Keratinocyte (primary cell): Measurements from ENCODE around the gene NFKB2. TPM values are rescaled to one million over a fixed set of nuclear protein-coding genes. Genes with fewer than 3 reads are reported as not detected.

ENCODE experiments used
- DNase-seq: peaks from one replicate; pipeline ENCODE4 v3.0.0-alpha.2; 2011; ENCODE audit warnings: low read depth, missing footprints, low spot score
- FAIRE-seq: peaks from 2 replicates; lab custom pipeline; 2011; peaks lifted over from hg19 to GRCh38; lab: Jason Lieb, UNC
- H2AFZ ChIP-seq: 2 replicates; pipeline ENCODE4 v1.6.0; 2012; ENCODE audit warnings: low read length, control low read depth, inconsistent platforms; ENCODE audit not compliant: control insufficient read depth
- H3K27ac ChIP-seq: 2 replicates; pipeline ENCODE4 v1.5.1; 2011; ENCODE audit warnings: low read length; ENCODE audit not compliant: control insufficient read depth, insufficient read depth
- H3K27me3 ChIP-seq: 3 replicates; pipeline ENCODE4 v1.6.0; 2011; ENCODE audit warnings: low read length; ENCODE audit not compliant: control insufficient read depth, insufficient read depth; ENCODE audit errors: extremely low read depth
- H3K36me3 ChIP-seq, 2 experiments: 2 replicates in 1 of 2; 3 replicates in 1 of 2; pipeline ENCODE4 v1.5.1; 2011; ENCODE audit warnings: low read length in 2 of 2, mild to moderate bottlenecking in 1 of 2; ENCODE audit not compliant: control insufficient read depth in 2 of 2, insufficient read depth in 2 of 2; ENCODE audit errors: extremely low read depth in 1 of 2
- H3K4me1 ChIP-seq: 3 replicates; pipeline ENCODE4 v1.5.1; 2011; ENCODE audit warnings: low read length; ENCODE audit not compliant: control insufficient read depth, insufficient read depth; ENCODE audit errors: extremely low read depth
- H3K4me2 ChIP-seq: 3 replicates; pipeline ENCODE4 v1.6.0; 2011; ENCODE audit warnings: low read depth, low read length; ENCODE audit not compliant: control insufficient read depth, insufficient read depth; ENCODE audit errors: extremely low read depth
- H3K4me3 ChIP-seq, 3 experiments: fragments of 200-600 bp in 1 of 3; sonication (generic) in 1 of 3; 2 replicates in 2 of 3; 3 replicates in 1 of 3; pipeline ENCODE4 v1.5.1; 2011 to 2016; ENCODE audit warnings: low read length in 3 of 3, mild to moderate bottlenecking in 3 of 3, control low read depth in 2 of 3, inconsistent platforms in 1 of 3, low read depth in 1 of 3, mixed read lengths in 1 of 3, mixed run types in 1 of 3, moderate library complexity in 1 of 3; ENCODE audit not compliant: control insufficient read depth in 2 of 3, insufficient read depth in 2 of 3; ENCODE audit errors: extremely low read depth in 1 of 3
- H3K79me2 ChIP-seq: 2 replicates; pipeline ENCODE4 v1.6.0; 2012; ENCODE audit warnings: low read length; ENCODE audit not compliant: control insufficient read depth, insufficient read depth
- H3K9ac ChIP-seq: 3 replicates; pipeline ENCODE4 v1.6.0; 2011; ENCODE audit warnings: low read length; ENCODE audit not compliant: control insufficient read depth, insufficient read depth; ENCODE audit errors: extremely low read depth
- H3K9me1 ChIP-seq: 3 replicates; pipeline ENCODE4 v1.6.0; 2011; ENCODE audit warnings: low read length; ENCODE audit not compliant: control insufficient read depth, insufficient read depth; ENCODE audit errors: extremely low read depth
- H3K9me3 ChIP-seq: 2 replicates; pipeline ENCODE4 v1.5.1; 2012; ENCODE audit warnings: low read depth, low read length; ENCODE audit not compliant: control insufficient read depth
- H4K20me1 ChIP-seq: 3 replicates; pipeline ENCODE4 v1.6.0; 2011; ENCODE audit warnings: low read length; ENCODE audit not compliant: control insufficient read depth, insufficient read depth; ENCODE audit errors: extremely low read depth
- EZH2 ChIP-seq: IDR thresholded peaks from one replicate; pipeline ENCODE4 v1.6.1; 2012; ENCODE audit warnings: inconsistent platforms, mild to moderate bottlenecking, low read length, moderate library complexity
- dilution Hi-C: fragments of 300-500 bp; cut with MboI; formaldehyde crosslinking; loops from one replicate; pipeline ENCODE4 v1.7.0; 2020; ENCODE audit warnings: low sequenced_read_pairs; ENCODE audit not compliant: extremely low pct_ligation_motif_present
- polyA plus RNA-seq, 5 experiments: library from polyadenylated mRNA; depleted of rRNA in 3 of 5; stranded (reverse) in 3 of 5; stranded (forward) in 1 of 5; unstranded in 1 of 5; fragments of >200 nt; gene quantifications; 1 replicate in 1 of 5; 2 replicates in 3 of 5; 3 replicates in 1 of 5; pipeline versions ENCODE4 v1.2.1 to v1.2.3, GENCODE V29; 2011 to 2012; ENCODE audit warnings: missing spikeins in 2 of 5, low read depth in 1 of 5, low replicate concordance in 1 of 5
- TF ChIP-seq, protein P1 (sequence below), 3 experiments: IDR thresholded peaks in 1 of 3; conservative IDR thresholded peaks in 1 of 3; optimal IDR thresholded peaks in 1 of 3; 2 replicates in 2 of 3; 3 replicates in 1 of 3; pipeline versions ENCODE3 to v1.5.1; 2011; ENCODE audit warnings: low read length in 3 of 3, mild to moderate bottlenecking in 3 of 3, moderate library complexity in 2 of 3, control low read depth in 1 of 3, inconsistent platforms in 1 of 3; ENCODE audit not compliant: insufficient read depth in 2 of 3; ENCODE audit errors: extremely low read depth in 1 of 3

Gene NFKB2
- polyA plus RNA-seq, 1 donor (not counting 4 experiments of a cell fraction or from before 2014, with no cell fraction given): 14.8 TPM

DNA sequence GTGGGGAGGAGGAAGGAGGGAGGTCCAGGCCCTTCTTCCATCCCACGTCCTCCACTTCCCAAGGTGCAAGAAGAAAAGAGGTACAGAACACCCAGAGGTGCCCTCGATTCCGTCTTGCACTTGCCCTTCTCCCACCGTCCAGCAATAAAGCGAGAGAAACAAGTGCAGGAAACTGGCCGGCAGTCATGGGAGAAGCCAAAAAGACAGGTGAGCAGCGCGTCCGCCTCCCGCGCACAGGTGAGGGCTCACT, 54.5 kb downstream of the NFKB2 start:
- no peaks in the 10 kb centered on the region for H3K27me3 ChIP-seq
- FAIRE-seq (no peak), DNase-seq (no peak)
- no peak for TF ChIP-seq EZH2
- TF ChIP-seq, protein P1, sequence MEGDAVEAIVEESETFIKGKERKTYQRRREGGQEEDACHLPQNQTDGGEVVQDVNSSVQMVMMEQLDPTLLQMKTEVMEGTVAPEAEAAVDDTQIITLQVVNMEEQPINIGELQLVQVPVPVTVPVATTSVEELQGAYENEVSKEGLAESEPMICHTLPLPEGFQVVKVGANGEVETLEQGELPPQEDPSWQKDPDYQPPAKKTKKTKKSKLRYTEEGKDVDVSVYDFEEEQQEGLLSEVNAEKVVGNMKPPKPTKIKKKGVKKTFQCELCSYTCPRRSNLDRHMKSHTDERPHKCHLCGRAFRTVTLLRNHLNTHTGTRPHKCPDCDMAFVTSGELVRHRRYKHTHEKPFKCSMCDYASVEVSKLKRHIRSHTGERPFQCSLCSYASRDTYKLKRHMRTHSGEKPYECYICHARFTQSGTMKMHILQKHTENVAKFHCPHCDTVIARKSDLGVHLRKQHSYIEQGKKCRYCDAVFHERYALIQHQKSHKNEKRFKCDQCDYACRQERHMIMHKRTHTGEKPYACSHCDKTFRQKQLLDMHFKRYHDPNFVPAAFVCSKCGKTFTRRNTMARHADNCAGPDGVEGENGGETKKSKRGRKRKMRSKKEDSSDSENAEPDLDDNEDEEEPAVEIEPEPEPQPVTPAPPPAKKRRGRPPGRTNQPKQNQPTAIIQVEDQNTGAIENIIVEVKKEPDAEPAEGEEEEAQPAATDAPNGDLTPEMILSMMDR (optimal IDR thresholded peaks at IDR 0.05 in 1 of 3, IDR thresholded peaks at IDR 0.05 in 1 of 3, conservative IDR thresholded peaks at IDR 0.05 in 1 of 3; ENCODE audit: extremely low read depth in 1 of 3, insufficient read depth in 2 of 3, low read length in 3 of 3): peak in 2 of 3 experiments; percentile 20 to 21
- no peaks in the 10 kb centered on the region for H3K36me3 ChIP-seq
- H3K4me2 ChIP-seq: peak overlapping the region; percentile 97
- peaks cover 23% of the 10 kb centered on the region for H3K4me1 ChIP-seq
- no peaks in the 10 kb centered on the region for H3K9me1 ChIP-seq
- peak overlapping the region; percentile 87 for H3K9ac ChIP-seq
- peak overlapping the region; percentile 85 for H3K27ac ChIP-seq
- H3K79me2 ChIP-seq: peaks cover 1% of the 10 kb centered on the region
- H3K4me3 ChIP-seq: peak overlapping the region; percentile 73 to 100 (median 75)
- no peaks in the 10 kb centered on the region for H4K20me1 ChIP-seq
- H3K9me3 ChIP-seq: no peaks in the 10 kb centered on the region
- H2AFZ ChIP-seq: peak overlapping the region; percentile 92
- dilution Hi-C loops: no loop called here

DNA sequence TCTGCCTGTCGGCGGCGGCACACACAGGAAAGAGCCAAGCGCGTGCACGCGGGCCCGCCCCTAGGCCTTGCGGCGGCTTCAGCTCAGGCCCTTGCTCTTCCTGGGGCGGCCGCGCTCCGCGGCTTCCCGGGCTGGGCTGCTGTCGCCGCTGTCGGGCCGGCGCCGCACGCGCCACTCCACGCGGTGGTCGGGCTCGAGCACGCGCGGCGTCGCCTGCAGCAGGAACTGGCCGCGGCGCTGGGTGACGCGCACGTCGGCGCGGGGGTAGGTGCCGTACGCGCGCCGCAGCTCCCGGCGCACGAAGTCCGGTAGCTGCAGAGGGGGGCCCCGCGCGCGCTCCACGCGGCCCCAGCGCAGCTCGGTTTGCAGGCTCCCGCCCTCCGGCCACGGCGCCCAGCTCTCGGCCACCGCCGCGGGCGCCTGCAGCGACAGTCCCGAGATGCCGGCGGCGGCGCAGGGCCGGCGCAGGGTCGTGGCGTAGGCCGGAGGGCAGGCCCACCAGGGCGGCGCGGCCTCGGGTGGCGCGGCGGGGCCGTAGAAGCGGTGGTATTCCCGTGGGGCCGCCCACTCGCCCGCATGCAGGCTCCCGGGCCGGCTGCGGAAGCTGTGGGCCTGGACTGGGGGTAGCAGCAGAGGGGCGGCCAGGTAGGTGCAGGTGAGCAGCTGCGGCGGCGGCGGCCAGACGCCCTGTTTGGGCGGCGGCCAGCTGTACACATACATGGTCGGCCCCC, 55.0 kb downstream of the NFKB2 start:
- H2AFZ ChIP-seq: peak overlapping the region; percentile 92
- peak overlapping the region; percentile 87 for H3K9ac ChIP-seq
- no peaks in the 10 kb centered on the region for H4K20me1 ChIP-seq
- H3K27me3 ChIP-seq: no peaks in the 10 kb centered on the region
- peak overlapping the region; percentile 97 for H3K4me2 ChIP-seq
- peak overlapping the region; percentile 73 to 100 (median 75) for H3K4me3 ChIP-seq
- no peaks in the 10 kb centered on the region for H3K36me3 ChIP-seq
- peak overlapping the region; percentile 85 for H3K27ac ChIP-seq
- H3K4me1 ChIP-seq: peaks cover 23% of the 10 kb centered on the region
- TF ChIP-seq, protein P1 (optimal IDR thresholded peaks at IDR 0.05 in 1 of 3, IDR thresholded peaks at IDR 0.05 in 1 of 3, conservative IDR thresholded peaks at IDR 0.05 in 1 of 3; ENCODE audit: extremely low read depth in 1 of 3, insufficient read depth in 2 of 3, low read length in 3 of 3): no peak
- TF ChIP-seq EZH2: no peak
- dilution Hi-C loops: no loop called here
- no peak for DNase-seq
- H3K9me1 ChIP-seq: no peaks in the 10 kb centered on the region
- no peak for FAIRE-seq
- peaks cover 1% of the 10 kb centered on the region for H3K79me2 ChIP-seq
- no peaks in the 10 kb centered on the region for H3K9me3 ChIP-seq
